NB4 (cell line): ENCODE results near the gene LEMD1.

ENCODE experiments used
- MYC ChIP-seq: IDR thresholded peaks from 2 replicates; pipeline ENCODE4 v1.6.1; 2011; ENCODE audit warnings: low read depth, low read length
- POLR2A ChIP-seq: IDR thresholded peaks from 2 replicates; pipeline ENCODE4 v1.6.1; 2011; ENCODE audit warnings: mild to moderate bottlenecking; ENCODE audit not compliant: insufficient read length; ENCODE audit errors: extremely low read depth
- TF ChIP-seq, protein P1 (sequence below): IDR thresholded peaks from one replicate; pipeline ENCODE4 v1.5.1; 2012; ENCODE audit warnings: low read depth, low read length

GRCh38 chr1:205437570-205437969 lies 15.7 kb upstream of the LEMD1 start:
- TF ChIP-seq, protein P1, sequence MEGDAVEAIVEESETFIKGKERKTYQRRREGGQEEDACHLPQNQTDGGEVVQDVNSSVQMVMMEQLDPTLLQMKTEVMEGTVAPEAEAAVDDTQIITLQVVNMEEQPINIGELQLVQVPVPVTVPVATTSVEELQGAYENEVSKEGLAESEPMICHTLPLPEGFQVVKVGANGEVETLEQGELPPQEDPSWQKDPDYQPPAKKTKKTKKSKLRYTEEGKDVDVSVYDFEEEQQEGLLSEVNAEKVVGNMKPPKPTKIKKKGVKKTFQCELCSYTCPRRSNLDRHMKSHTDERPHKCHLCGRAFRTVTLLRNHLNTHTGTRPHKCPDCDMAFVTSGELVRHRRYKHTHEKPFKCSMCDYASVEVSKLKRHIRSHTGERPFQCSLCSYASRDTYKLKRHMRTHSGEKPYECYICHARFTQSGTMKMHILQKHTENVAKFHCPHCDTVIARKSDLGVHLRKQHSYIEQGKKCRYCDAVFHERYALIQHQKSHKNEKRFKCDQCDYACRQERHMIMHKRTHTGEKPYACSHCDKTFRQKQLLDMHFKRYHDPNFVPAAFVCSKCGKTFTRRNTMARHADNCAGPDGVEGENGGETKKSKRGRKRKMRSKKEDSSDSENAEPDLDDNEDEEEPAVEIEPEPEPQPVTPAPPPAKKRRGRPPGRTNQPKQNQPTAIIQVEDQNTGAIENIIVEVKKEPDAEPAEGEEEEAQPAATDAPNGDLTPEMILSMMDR, result no peak
- TF ChIP-seq MYC, result no peak
- no peak for TF ChIP-seq POLR2A
